HEK293T (cell line): ENCODE measurements around the gene TM4SF20.

Source experiments
- ARNT ChIP-seq: fragments of 450-650 bp; IDR thresholded peaks from 2 replicates; pipeline ENCODE4 v1.6.1; 2017; ENCODE audit warnings: mild to moderate bottlenecking
- ELF4 ChIP-seq: fragments of 450-650 bp; IDR thresholded peaks from 2 replicates; pipeline ENCODE4 v1.6.1; 2017; ENCODE audit warnings: antibody characterized with exemption
- FOXA1 ChIP-seq: fragments of 450-650 bp; IDR thresholded peaks from 2 replicates; pipeline ENCODE4 v1.6.1; 2016; ENCODE audit warnings: mild to moderate bottlenecking
- FOXM1 ChIP-seq: fragments of 450-650 bp; IDR thresholded peaks from 2 replicates; pipeline ENCODE4 v1.6.1; 2017; ENCODE audit warnings: mild to moderate bottlenecking, borderline replicate concordance
- SP1 ChIP-seq: fragments of 450-650 bp; IDR thresholded peaks from 2 replicates; pipeline ENCODE4 v1.6.1; 2017
- SUZ12 ChIP-seq: fragments of 450-650 bp; IDR thresholded peaks from 2 replicates; pipeline ENCODE4 v1.6.1; 2016; ENCODE audit warnings: mild to moderate bottlenecking
- TARDBP ChIP-seq: fragments of 450-650 bp; IDR thresholded peaks from 2 replicates; pipeline ENCODE4 v1.6.1; 2016
- TF ChIP-seq, protein P1 (sequence below): fragments of 450-650 bp; IDR thresholded peaks from 2 replicates; pipeline ENCODE4 v1.6.1; 2016

DNA sequence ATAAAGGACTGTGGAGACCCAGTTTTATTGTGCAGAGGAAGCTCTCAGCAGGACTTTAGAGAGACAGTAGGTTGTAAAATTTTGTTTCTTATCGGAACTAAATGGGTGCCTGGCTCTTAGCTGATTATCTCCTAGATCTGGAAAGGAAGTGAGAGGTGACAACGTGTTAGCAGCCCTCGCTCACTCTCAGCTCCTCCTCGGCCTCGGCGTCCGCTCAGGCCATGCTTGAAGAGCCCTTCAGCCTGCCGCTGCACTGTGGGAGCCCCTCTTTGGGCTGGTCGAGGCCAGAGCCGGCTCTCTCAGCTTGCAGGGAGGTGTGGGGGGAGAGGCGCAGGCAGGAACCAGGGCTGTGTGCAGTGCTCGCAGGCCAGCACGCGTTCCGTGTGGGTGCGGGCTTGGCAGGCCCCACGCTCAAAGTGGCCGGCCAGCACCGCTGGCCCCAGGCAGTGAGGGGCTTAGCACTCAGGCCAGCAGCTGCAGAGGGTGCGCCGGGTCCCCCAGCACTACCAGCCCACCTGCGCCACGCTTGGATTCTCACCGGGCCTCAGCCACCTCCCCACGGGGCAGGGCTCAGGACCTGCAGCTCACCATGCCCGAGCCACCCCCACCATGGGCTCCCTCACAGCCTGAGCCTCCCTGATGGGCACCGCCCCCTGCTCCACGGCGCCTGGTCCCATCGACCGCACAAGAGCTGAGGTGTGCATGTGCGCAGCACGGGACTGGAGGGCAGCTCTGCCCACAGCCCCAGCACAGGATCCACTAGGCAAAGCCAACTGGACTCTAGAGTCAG is 58.6 kb downstream of the TM4SF20 start:
- no peak for TF ChIP-seq FOXM1
- TF ChIP-seq SUZ12 = no peak
- TF ChIP-seq, protein P1, sequence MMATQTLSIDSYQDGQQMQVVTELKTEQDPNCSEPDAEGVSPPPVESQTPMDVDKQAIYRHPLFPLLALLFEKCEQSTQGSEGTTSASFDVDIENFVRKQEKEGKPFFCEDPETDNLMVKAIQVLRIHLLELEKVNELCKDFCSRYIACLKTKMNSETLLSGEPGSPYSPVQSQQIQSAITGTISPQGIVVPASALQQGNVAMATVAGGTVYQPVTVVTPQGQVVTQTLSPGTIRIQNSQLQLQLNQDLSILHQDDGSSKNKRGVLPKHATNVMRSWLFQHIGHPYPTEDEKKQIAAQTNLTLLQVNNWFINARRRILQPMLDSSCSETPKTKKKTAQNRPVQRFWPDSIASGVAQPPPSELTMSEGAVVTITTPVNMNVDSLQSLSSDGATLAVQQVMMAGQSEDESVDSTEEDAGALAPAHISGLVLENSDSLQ = no peak
- no peak for TF ChIP-seq FOXA1
- TF ChIP-seq ELF4 = no peak
- TF ChIP-seq ARNT = no peak
- TF ChIP-seq SP1 = no peak
- TF ChIP-seq TARDBP = no peak
